HepG2 (cell line): ENCODE measurements around the gene PEAK3.

Experiments used
- CENPX ChIP-seq: sonication (generic); formaldehyde crosslinking; IDR thresholded peaks from 2 replicates; pipeline ENCODE4 v1.9.0; 2021; ENCODE audit warnings: mild to moderate bottlenecking, missing genetic modification reagents, moderate library complexity
- FOSL2 ChIP-seq: sonication (generic); formaldehyde crosslinking; IDR thresholded peaks from 2 replicates; pipeline ENCODE4 v1.4.0; 2020; ENCODE audit warnings: missing genetic modification reagents
- PRMT3 ChIP-seq: sonication (generic); formaldehyde crosslinking; IDR thresholded peaks from 2 replicates; pipeline ENCODE4 v1.8.1; 2022; ENCODE audit warnings: low read depth, mild to moderate bottlenecking, moderate library complexity, missing genetic modification reagents, borderline replicate concordance
- ZBTB7A ChIP-seq: sonication (generic); formaldehyde crosslinking; IDR thresholded peaks from 2 replicates; pipeline ENCODE4 v1.8.0; 2022; ENCODE audit warnings: mild to moderate bottlenecking, missing genetic modification reagents
- ZNF670 ChIP-seq: sonication (generic); formaldehyde crosslinking; IDR thresholded peaks from 2 replicates; pipeline ENCODE4 v1.8.0; 2022; ENCODE audit warnings: mild to moderate bottlenecking, missing genetic modification reagents, borderline replicate concordance
- ZNF746 ChIP-seq: sonication (generic); formaldehyde crosslinking; IDR thresholded peaks from 2 replicates; pipeline ENCODE4 v1.8.0; 2022; ENCODE audit warnings: mild to moderate bottlenecking, missing genetic modification reagents

DNA sequence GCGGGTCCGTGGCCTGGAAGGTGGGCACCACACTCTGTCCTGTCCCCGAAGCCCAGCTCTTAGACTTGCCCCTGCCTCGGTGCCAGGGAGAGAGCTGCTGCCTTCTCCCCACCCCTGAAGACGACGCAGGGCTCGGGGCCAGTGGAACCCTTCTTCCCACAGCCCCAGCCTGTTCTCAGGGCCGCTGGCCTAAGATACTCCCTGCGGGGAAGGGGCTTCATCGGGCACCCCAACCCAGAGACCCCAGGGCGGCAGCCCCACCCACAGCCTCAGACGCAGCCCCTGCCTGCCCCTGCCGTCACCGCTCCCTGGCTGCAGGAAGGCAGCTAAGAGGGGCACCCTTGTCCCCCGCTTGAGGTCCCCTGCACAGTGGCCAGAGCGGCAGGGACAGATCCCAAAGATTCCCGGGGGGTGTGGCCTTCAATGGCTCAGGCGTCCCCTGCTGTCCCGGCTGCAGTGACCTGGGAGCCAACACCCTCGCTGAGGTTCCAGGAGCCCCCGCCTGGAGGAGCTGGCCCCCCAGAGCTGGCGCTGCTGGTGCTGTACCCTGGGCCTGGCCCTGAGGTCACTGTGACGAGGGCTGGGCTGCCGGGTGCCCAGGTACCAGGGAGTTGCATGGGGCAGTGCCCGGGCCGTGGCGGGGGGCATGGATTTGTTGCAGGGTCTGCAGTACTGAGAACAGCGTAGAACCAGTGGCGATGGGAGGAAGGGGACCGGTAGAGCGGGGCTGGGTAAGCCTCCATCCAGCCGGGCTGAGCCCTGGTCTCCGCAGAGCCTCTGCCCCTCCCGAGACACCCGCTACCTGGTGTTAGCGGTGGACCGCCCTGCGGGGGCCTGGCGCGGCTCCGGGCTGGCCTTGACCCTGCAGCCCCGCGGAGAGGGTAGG lies 31.9 kb downstream of the PEAK3 start:
- TF ChIP-seq ZNF670 (CRISPR knock-in tag), result no peak
- no peak for TF ChIP-seq FOSL2
- TF ChIP-seq ZNF746 (CRISPR knock-in tag), result no peak
- TF ChIP-seq ZBTB7A (CRISPR knock-in tag), result peak; percentile 76
- TF ChIP-seq PRMT3 (CRISPR knock-in tag), result no peak
- no peak for TF ChIP-seq CENPX (CRISPR knock-in tag)
